Measurements from ENCODE around the gene ANXA9.

The ANXA9 gene

DNA sequence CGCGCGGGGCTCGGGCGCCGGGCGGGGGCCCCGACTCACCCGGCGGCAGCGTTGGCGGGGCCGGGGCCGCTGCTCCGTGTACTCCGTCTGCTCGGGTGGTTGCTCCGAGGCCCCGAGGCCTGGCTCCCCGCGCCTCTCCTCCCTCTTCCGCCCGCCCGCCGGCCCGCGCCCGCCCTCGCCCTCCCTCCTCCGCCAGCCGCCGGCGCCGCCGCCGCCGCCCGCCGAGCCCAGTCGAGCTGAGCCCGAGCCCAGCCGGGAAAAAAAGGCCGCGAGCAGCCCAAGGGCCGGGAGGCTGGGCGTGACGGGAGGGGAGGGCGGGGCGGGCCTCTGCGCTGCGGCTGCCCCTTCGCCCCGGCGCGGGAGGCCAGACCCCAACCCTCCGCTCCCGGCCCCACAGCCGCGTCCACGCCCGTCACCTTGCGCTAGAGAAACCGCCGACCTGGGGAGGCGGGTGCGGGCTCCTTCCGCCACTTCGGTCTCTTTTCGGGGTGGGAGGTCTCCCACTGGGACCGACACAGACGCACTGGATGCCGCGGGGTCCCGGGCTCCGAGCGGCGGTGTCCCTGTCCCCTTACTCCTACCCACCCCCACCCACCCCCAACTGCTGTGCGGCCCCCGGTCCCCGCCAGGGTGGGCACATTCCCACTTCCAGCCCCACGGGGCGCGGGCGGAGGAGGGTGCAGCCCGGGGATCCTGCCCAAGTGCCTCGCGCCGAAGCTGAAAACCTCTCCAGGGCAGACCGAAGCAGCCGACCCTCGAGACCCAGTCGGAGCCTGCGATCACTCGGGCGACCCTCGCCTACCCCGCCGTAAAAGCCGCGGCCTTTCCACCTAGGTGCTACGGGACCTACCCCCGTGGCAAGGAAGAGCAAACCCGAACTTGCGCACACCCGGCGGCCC, 7.3 kb upstream of the ANXA9 start, which contains the start of gene CERS2:
TSS of gene CERS2 (minus strand) at position 256 of the 899 bp plus-strand sequence. CDS start 5,745 bp downstream, outside the sequence.
- DNase-seq (ENCODE audit: low read depth), result peak; percentile 66

DNA sequence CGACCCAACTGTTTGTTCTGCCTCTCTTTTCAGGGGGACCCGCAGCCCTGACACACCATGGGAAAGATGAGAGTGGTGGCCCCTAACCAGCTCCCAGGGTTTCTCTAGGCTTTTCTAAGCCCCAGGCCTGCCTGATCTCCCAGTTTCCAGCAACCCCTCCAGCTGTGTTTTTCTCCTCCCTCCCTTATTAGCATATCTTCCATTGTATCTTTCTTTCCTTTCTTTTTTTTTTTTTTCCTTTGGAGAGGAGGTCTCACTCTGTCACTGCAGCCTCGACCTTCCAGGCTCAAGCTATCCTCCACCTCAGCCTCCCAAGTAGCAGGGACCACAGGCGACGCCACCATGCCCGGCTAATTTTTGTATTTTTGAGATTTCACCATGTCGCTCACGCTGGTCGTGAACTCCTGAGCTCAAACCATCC, 5.7 kb upstream of the ANXA9 start:
- DNase-seq (ENCODE audit: low read depth), result no peak

GRCh38 chr1:150976879-150977694, 5.0 kb upstream of the ANXA9 start:
- peak; percentile 37 for DNase-seq (ENCODE audit: low read depth)

DNA sequence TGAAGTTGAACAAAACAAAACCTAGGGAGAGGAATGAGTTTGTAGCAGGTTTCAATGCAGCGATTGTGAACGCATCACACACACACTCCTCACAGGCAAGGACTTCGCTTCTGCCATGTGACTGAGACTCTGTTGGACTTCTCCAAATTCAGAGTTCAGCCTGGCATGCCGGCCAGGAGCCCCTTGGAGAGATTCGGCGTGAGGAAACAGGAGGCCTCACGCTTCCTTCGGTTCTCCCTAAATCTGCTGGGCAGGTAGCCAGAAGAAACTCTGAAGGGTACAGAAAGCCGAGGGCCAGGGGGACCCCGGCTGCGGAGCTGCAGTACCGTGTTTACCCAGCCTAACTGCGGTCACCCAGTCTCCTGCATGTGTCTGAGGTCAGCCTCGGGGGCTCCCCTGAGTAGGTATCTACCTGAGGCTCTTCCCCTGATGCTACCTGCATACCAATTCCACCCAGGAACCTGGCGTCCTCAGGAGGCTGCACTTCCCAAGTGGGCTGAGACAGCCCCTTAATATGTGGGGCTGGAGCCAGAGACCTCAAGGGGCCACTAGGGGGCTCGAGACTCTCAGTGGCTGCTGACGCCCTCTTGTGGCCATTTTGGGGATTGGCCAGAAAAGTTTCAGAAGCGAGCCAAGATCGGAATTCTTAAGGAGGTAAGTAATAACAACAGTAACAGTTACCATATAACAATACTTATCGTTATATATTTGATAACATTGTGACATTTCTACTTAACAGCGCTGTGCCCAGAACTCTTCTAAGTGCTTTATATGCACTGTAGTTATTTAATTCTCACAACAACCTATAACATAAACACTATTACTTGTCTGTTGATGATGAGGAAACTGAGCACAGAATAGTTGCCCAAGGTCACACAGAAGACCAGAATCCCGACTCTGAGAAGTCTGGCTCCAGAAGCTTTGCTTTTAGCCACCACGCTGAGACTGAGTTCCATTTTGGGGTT, 2.7 kb upstream of the ANXA9 start:
- peak; percentile 75 for DNase-seq (ENCODE audit: low read depth)

DNA sequence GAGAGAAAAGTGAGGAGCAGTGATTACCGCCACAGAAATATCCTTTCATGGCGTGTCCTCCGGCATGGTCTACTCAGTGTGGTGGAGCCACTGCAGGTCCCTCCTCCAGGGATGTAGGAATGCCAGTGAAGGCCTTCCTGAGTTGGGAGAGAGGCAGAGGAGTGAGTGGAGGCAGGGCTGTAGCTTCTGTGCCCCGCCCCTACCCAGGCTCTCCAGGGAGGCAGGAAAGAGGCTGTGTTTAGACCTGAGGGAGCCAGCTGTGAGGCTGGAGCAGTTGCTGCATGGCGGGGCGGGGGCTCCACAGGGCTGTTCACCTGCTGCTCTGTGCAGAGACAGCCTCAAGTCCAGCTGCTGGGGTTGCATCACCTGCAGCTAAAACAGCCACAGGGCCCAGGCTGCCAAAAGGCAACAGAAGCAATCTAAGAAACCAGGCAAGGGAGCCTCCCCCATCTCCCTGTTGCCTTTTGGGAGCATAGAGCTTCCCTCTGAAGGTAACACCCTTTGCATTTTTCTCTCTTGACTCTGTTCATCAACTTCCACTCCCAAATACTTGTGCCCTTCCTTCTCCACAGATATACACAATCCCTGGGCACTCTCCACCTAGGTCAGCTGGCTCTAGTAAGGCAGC, 801 bp upstream of the ANXA9 start:
- no peak for DNase-seq (ENCODE audit: low read depth)

- DNase-seq (ENCODE audit: low read depth), result no peak
Measured at GRCh38 chr1:150985179-150985825, 3.2 kb downstream of the ANXA9 start.

- DNase-seq (ENCODE audit: low read depth), result no peak
Measured at GRCh38 chr1:150987924-150988323, 5.8 kb downstream of the ANXA9 start.

- DNase-seq (ENCODE audit: low read depth), result no peak
Measured at GRCh38 chr1:150992626-150993025, 10.5 kb downstream of the ANXA9 start.

DNA sequence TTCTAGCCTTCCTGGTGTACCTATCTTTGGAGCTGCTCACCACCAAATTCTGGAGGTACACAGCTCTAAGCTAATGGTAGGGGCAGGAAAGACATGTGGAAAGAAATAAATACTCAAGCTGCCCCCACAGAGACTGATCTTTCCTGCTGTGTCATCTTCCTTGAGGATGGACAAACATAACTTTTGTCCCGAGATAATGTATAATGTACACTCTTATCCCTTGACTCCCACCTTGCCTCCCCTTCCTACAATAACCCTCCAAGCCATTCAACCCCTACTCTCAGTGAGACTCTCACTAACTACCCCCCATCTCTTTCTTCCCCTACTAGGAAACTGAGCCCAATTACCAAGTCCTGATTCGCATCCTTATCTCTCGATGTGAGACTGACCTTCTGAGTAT, 12.2 kb downstream of the ANXA9 start:
- DNase-seq (ENCODE audit: low read depth), result no peak

DNA sequence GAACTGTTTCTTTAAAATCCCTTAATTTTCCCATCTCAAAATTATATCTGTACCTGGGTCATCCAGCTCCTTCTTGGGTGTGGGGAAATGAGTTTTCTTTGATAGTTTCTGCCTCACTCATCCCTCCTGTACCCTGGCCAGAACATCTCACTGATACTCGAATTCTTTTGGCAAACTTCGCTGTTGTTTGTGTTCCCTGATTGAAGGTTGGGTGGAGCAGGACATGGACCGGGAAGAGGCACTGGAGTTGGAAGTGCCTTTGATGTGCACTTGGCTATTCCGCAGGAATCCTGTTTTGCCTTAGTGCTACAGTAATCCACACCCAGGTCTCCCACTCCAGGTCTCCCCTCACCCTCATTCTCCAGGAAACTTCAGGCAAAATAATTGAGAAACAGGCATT, 13.4 kb downstream of the ANXA9 start:
- no peak for DNase-seq (ENCODE audit: low read depth)

GRCh38 chr1:150995896-150996295, 13.8 kb downstream of the ANXA9 start:
- peak; percentile 65 for DNase-seq (ENCODE audit: low read depth)

DNA sequence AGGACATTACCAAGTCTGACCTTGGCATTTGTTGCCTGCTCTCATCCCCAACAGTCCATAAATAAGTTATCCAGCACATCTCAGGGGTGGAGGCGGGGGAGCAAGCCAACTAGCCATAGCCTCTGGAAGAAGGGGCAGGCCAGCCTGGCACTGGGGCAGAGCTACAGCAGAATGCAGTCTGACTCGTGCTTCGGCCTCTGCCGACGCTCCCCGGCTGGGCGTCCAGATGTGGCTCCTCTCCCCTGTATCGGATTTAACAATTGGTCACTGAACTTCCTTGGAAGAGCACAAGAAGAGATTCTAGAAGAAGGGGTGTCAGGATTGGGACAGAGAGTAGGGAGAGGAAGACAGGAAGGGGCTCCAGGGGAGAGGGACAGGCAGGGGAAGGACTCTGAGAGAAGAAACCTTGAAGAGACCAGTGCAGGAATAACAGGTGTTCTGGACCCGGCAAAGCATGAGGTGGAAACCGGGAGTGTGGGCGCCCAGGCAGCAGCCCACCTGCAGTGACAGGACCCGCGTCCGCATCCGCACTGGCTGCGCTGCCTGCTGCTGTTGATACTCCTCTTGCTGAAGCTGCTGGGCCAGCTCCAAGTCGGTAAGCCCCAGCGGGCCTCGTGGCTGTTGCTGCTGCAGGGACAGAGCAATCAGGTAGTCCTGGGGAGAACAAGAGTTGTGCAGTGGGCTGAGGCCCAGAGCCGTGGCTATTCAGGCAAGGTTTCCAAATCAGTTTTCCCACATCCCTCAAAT, 15.2 kb downstream of the ANXA9 start:
- DNase-seq (ENCODE audit: low read depth), result no peak

DNA sequence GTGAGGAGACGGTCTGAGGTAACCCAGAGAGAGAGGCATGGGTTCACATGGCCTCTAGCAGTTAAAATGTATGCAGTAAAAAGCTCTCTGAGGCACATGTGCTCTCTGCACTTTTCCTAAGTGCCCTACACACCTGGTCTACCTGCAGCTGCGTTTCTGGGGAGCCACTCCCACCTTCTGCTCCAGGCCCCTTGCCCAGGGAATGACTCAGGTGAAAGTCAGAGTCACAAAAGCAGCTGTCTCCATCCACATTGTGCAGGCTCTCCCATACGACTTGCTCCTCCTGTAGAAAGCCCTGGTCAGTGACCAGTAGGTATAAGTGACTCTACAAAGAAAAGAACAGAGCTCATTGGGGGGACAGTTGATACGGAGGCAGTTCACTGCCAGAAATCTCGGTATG, 15.9 kb downstream of the ANXA9 start:
- no peak for DNase-seq (ENCODE audit: low read depth)

GRCh38 chr1:150999051-150999674, 17.1 kb downstream of the ANXA9 start:
- DNase-seq (ENCODE audit: low read depth), result peak; percentile 70

GRCh38 chr1:150999926-151000325, 17.8 kb downstream of the ANXA9 start:
- no peak for DNase-seq (ENCODE audit: low read depth)

- DNase-seq (ENCODE audit: low read depth), result no peak
Measured at GRCh38 chr1:151000408-151000807, 18.3 kb downstream of the ANXA9 start.

DNA sequence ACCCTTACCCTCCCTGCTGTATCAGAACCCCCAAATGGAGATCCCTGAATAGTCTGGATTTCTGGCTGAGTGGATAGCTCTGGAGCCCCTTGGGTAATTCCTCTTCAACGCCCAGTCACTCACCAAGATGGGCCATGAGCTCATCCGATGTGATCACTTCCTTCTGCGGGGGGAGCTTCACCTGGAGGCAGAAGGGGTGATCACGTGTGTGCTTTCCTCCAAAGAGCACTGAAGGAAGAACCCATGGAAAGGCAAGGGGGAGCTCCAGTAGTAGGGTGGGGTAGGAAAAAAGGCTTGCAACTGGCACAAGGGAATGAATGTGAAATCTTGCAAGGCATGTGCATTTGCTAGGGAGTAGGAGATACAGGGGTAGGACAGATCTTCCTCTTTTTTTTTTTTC, 19.5 kb downstream of the ANXA9 start:
- no peak for DNase-seq (ENCODE audit: low read depth)

- no peak for DNase-seq (ENCODE audit: low read depth)
Measured at GRCh38 chr1:151002051-151002450, 20.0 kb downstream of the ANXA9 start.

GRCh38 chr1:151002611-151003010, 20.5 kb downstream of the ANXA9 start:
- DNase-seq (ENCODE audit: low read depth), result no peak

- DNase-seq (ENCODE audit: low read depth), result no peak
Measured at GRCh38 chr1:151003180-151003579, 21.1 kb downstream of the ANXA9 start.
